HG03439 (cell line): ENCODE results near the gene REN.

ENCODE experiments used
- ATAC-seq: cut with Tn5 transposase; IDR thresholded peaks from one replicate; pipeline ENCODE4 v1.9.1; 2021; ENCODE audit warnings: mild to moderate bottlenecking, moderate library complexity; ENCODE audit not compliant: unreplicated experiment

REN gene

DNA sequence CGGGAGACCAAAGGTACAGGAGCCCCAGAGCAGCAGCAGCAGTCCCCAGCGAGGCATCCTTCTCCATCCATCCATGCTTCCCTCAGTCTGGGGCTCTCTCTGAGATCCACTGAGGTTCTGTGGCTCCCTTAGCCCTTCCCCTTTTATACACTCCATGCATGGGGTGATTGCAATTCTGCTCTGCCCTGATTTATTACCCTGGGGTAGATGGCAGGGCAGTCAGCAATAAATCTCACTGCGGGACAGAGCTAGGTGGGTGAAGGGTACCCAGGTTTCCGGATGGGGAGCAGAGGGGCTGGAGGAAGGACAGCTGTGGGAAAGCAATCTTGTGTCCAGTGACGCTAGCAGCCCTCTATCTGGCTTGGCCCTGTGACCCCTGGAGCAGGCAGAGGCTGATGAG, at the start of gene REN:
TSS of gene REN (minus strand) at position 119 of the 400 bp plus-strand sequence. CDS start at position 75, 44 bp downstream.
- no peak for ATAC-seq

- ATAC-seq, result no peak
Observed at GRCh38 chr1:204213668-204214662, 47.8 kb upstream of the REN start, which contains the start of gene GOLT1A. GOLT1A (minus strand) TSS chr1:204213988; CDS start chr1:204213906, 82 bp downstream.

DNA sequence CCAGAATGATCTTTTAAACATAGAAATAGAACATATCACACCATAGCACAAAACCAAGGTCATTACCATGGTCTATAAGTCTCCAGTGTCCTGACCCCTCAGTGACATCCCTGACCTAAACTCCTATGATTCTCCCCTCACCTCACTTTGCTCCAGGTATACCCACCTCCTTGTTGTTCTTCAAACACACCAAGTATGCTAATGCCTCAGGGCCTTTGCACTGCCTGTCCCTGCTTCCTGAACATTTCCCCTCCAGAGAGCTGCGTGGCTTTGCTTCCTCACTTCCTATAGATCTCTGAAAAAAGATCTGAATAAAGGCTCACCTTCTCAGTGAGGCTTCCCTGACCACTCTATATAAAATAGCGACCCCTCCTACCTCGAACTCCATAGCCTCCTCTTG, 46.6 kb upstream of the REN start:
- ATAC-seq, result no peak

GRCh38 chr1:204211046-204211445, 44.9 kb upstream of the REN start:
- no peak for ATAC-seq

GRCh38 chr1:204207136-204207616, 41.0 kb upstream of the REN start:
- peak; percentile 76 for ATAC-seq

GRCh38 chr1:204206121-204206520, 40.0 kb upstream of the REN start:
- no peak for ATAC-seq

DNA sequence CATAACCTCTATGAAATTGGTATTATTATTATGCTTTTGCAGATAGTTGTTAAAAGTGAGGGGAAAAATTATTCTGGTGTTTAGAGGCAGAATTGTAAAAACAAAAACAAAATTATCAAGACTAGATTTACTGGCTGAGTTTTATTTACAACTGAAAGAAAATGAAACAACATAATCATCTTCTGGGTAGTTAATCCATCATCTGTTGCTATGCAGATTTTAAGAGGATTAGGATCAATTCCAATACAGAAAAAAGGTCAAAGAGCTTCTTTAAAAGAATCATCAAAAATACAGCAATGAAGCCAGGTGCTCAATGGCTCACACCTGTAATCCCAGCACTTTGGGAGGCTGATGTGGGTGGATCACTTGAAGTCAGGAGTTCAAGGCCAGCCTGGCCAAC, 39.3 kb upstream of the REN start:
- no peak for ATAC-seq

GRCh38 chr1:204204944-204205343, 38.8 kb upstream of the REN start:
- no peak for ATAC-seq

- ATAC-seq, result no peak
Observed at GRCh38 chr1:204203206-204203767, 37.1 kb upstream of the REN start.

- no peak for ATAC-seq
Observed at GRCh38 chr1:204202481-204202880, 36.3 kb upstream of the REN start.

- no peak for ATAC-seq
Observed at GRCh38 chr1:204201348-204202040, 35.4 kb upstream of the REN start.

DNA sequence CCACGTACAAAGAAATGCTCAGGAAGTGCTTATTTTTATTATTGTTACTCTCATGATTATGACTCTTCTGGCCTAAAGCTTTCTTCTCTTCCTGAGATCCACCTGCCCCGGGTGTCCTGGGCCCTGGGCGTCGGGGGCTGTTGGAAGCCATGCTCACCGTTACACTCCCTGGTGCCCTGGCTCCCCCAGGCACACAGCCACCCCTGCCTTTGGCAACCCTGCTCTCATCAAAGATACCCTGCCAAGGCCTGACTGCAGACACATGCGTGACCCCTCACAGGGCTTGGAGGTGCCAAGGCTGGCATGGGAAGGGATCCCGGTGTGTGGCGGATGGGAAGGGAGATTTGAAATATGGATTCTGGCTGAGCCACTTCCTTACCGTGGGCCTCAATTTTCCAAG, 33.4 kb upstream of the REN start:
- ATAC-seq, result no peak

- ATAC-seq, result no peak
Observed at GRCh38 chr1:204198348-204199340, 32.5 kb upstream of the REN start.

DNA sequence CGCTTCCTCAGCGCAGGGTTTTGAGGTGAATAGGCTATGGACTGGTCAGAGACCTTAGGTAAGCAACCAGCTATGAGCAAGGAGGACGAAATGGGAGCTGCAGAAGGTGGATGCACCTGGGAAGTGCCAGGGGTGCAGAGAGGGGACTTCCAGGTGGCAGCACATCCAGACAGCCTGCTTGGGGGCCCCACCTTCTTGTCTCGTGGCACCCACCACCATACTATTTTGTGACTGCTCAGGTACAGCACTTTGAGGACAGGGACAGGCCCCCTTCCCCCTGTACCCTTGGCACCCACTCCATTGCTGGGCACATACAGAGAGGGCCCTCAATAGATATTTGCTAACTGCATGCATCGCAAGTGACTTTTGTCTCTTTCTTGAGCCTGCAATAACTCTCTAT, 30.9 kb upstream of the REN start:
- ATAC-seq, result no peak

- ATAC-seq, result no peak
Observed at GRCh38 chr1:204196068-204196795, 30.1 kb upstream of the REN start, which contains the start of gene KISS1. KISS1 (minus strand) TSS chr1:204196491; CDS start chr1:204192876, 3,615 bp downstream.

- no peak for ATAC-seq
Observed at GRCh38 chr1:204194771-204195170, 28.6 kb upstream of the REN start.

DNA sequence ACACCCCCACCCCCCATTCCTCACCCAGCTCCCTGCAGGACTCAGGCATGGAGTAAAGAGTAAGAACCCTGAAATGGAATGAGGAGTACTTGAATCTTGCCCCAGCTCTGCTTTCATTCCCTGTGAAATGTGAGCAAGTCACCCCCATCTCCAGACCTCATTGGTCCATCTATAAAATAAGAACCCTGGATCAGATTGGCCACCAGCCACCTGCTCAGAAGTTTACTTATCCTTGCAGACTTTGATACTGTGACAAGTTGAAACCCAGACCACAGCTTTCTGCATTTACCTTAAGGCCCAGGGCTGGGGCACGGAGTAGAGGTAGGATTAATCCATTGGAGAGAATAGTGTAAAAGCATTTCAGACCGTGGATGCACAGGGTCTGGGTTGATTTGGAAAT, 27.9 kb upstream of the REN start:
- ATAC-seq, result no peak

DNA sequence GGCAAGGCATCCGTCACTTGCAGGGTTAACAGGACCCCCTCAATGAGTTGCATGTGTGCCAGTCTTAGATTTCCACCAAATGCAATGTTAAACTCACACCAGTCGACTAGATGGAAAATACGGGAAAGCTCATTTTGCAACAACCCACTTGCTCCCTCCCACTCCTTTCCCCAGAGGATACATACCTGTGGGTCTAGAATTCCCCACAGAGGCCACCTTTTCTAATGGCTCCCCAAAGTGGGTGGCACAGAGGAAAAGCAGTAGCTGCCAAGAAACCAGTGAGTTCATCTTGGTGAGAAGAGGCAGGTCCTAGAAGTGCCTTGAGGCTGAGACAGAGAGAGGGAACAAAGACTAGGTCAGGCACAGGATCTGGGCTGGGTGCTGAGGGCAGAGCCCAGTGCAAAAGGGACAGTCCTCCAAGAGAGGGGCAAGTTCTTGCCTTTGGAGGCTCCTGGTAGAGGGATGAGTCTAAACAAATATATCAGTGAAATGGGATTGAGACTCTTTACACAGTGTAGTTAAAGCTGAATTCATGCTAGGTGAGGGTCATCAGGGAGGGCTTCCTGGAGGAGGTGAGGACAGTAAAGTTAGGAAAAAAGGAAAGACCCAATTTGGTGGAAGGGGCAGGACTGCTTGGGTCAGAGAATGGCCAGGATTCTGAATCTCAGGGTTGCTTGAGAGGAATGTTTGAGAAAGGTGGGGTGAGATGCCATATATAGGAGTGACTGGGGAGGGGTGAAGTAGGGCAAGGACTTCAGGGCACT, 26.6 kb upstream of the REN start:
- ATAC-seq, result no peak

DNA sequence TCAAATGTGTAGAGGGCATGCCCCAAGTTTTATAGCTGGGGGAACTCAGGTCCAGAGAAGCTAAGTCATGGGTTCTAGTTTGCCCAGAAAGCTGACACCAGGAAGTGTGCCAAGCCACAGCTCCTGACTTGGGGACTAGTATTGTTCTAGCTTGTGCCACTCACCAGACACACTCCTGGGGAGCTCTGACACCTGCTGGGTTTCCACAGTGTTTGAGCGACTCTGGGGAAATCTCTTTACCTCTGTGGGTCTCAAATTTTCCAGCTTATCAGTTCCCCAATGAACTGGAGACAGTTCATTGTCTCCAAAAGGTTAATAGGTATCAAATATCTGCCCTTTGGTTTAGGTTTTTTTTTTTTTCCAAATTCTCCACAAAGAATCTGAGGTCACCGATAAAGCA, 25.9 kb upstream of the REN start:
- no peak for ATAC-seq
